Mesodermal cell (in vitro differentiated cells): ENCODE data around the gene HIKESHI.
A peak's percentile ranks its signal among the peaks of the same experiment; 100 is the strongest.
"Not testable (repeated sequence)": the region's sequence is repeated elsewhere in the genome, so short reads cannot be mapped to it uniquely, and the experiment has no call there.

ENCODE experiments used
- H3K27ac ChIP-seq: 2 replicates; pipeline ENCODE4 v1.7.0; 2013; ENCODE audit warnings: mild to moderate bottlenecking, low read depth, low read length, moderate library complexity; ENCODE audit not compliant: severe bottlenecking
- H3K36me3 ChIP-seq: 2 replicates; pipeline ENCODE4 v1.7.1; 2013; ENCODE audit warnings: mild to moderate bottlenecking, low read length, moderate library complexity; ENCODE audit not compliant: control insufficient read depth, insufficient read depth
- H3K4me1 ChIP-seq: one replicate; pipeline ENCODE4 v1.7.1; 2013; ENCODE audit warnings: mild to moderate bottlenecking, low read length; ENCODE audit not compliant: insufficient read depth, control insufficient read depth, poor library complexity, severe bottlenecking
- H3K4me3 ChIP-seq: 2 replicates; pipeline ENCODE4 v1.7.0; 2013; ENCODE audit warnings: low read length, control low read depth, mild to moderate bottlenecking; ENCODE audit not compliant: insufficient read depth, poor library complexity, severe bottlenecking; ENCODE audit errors: extremely low read depth
- H3K9me3 ChIP-seq: 2 replicates; pipeline ENCODE4 v1.7.1; 2013; ENCODE audit warnings: mild to moderate bottlenecking, low read length, moderate library complexity; ENCODE audit not compliant: control insufficient read depth
- whole genome bisulfite sequencing, 2 experiments: methylation state at CpG; one replicate each; pipeline ENCODE4 v1.1.5; 2013; ENCODE audit warnings: missing lambda C conversion rate in 2 of 2; ENCODE audit not compliant: insufficient coverage in 2 of 2; 5-methylcytosine and 5-hydroxymethylcytosine counted together

Gene HIKESHI

GRCh38 chr11:86294026-86294425, 8.0 kb upstream of the HIKESHI start:
- Histone ChIP-seq H3K4me3 (no peak overlapping the region), H3K9me3 (no peaks in the 10 kb centered on the region), H3K4me1 (no peaks in the 10 kb centered on the region), H3K27ac (no peak overlapping the region), H3K36me3 (no peaks in the 10 kb centered on the region)

- Histone ChIP-seq H3K9me3 (no peaks in the 10 kb centered on the region), H3K4me1 (no peaks in the 10 kb centered on the region), H3K4me3 (peak overlapping the region; percentile 84), H3K36me3 (peaks cover 12% of the 10 kb centered on the region), H3K27ac (no peak overlapping the region)
- WGBS, 2 experiments, result 0 to 7% methylated on average over 2 to 6 of the region's 6 CpGs
These were observed 323 bp upstream of the HIKESHI start for GRCh38 chr11:86301742-86302091.

GRCh38 chr11:86303257-86303656, 1.2 kb downstream of the HIKESHI start:
- H3K4me1 ChIP-seq, result no peaks in the 10 kb centered on the region
- H3K9me3 ChIP-seq, result no peaks in the 10 kb centered on the region
- H3K36me3 ChIP-seq, result peaks cover 12% of the 10 kb centered on the region
- 89 to 100% methylated on average over 1 of the region's 2 CpGs for WGBS, 2 experiments
- H3K27ac ChIP-seq, result no peak overlapping the region
- H3K4me3 ChIP-seq, result peak overlapping the region; percentile 84

- not testable (repeated sequence) for H3K4me1 ChIP-seq, H3K9me3 ChIP-seq, H3K4me3 ChIP-seq, H3K27ac ChIP-seq
- WGBS, 2 experiments, result no CpG with 5 or more reads among the region's 4 CpGs
- peaks cover 26% of the 10 kb centered on the region for H3K36me3 ChIP-seq
These were observed 6.7 kb downstream of the HIKESHI start for GRCh38 chr11:86308710-86309109.

- WGBS, 2 experiments, result 100% methylated on average over 1 of the region's 2 CpGs
- Histone ChIP-seq H3K9me3 (no peaks in the 10 kb centered on the region), H3K4me1 (no peaks in the 10 kb centered on the region), H3K27ac (no peak overlapping the region), H3K4me3 (no peak overlapping the region), H3K36me3 (peaks cover 44% of the 10 kb centered on the region)
These were observed 11.8 kb downstream of the HIKESHI start for GRCh38 chr11:86313793-86314192.

- H3K4me1 ChIP-seq, result no peaks in the 10 kb centered on the region
- H3K4me3 ChIP-seq, result no peak overlapping the region
- WGBS, 2 experiments, result 100% methylated on average over 1 of the region's 2 CpGs
- peaks cover 41% of the 10 kb centered on the region for H3K36me3 ChIP-seq
- no peak overlapping the region for H3K27ac ChIP-seq
- H3K9me3 ChIP-seq, result no peaks in the 10 kb centered on the region
These were observed 12.6 kb downstream of the HIKESHI start for GRCh38 chr11:86314636-86315035.

- H3K9me3 ChIP-seq, result peaks cover 13% of the 10 kb centered on the region
These were observed 33.2 kb downstream of the HIKESHI start for GRCh38 chr11:86335131-86335767.

GRCh38 chr11:86337227-86337626, 35.2 kb downstream of the HIKESHI start:
- 100% methylated on average over 1 of the region's 2 CpGs; no CpG with 5 or more reads in 1 of the 2 experiments for WGBS, 2 experiments
- Histone ChIP-seq H3K9me3 (peaks cover 13% of the 10 kb centered on the region), H3K27ac (no peak overlapping the region), H3K4me1 (peaks cover 6% of the 10 kb centered on the region), H3K4me3 (no peak overlapping the region), H3K36me3 (peaks cover 49% of the 10 kb centered on the region)

More at GRCh38 chr11:86335131-86335767, 33.2 kb downstream of the HIKESHI start:
- WGBS, 2 experiments, result 100% methylated on average over 1 to 5 of the region's 6 CpGs
- H3K4me1 ChIP-seq, result peaks cover 6% of the 10 kb centered on the region
- H3K36me3 ChIP-seq, result peaks cover 49% of the 10 kb centered on the region
- H3K4me3 ChIP-seq, result no peak overlapping the region
- H3K27ac ChIP-seq, result no peak overlapping the region

GRCh38 chr11:86341382-86341781, 39.3 kb downstream of the HIKESHI start:
- no peaks in the 10 kb centered on the region for H3K4me1 ChIP-seq
- H3K27ac ChIP-seq, result no peak overlapping the region
- 100% methylated on average over 3 of the region's 3 CpGs; no CpG with 5 or more reads in 1 of the 2 experiments for WGBS, 2 experiments
- H3K36me3 ChIP-seq, result peaks cover 22% of the 10 kb centered on the region
- H3K4me3 ChIP-seq, result no peak overlapping the region
- H3K9me3 ChIP-seq, result peaks cover 1% of the 10 kb centered on the region

GRCh38 chr11:86346513-86346912, 44.5 kb downstream of the HIKESHI start:
- WGBS, 2 experiments, result 94 to 100% methylated on average over 1 to 3 of the region's 3 CpGs
- H3K27ac ChIP-seq, result no peak overlapping the region

GRCh38 chr11:86355256-86355655, 53.2 kb downstream of the HIKESHI start:
- no peak overlapping the region for H3K4me3 ChIP-seq
- peaks cover 10% of the 10 kb centered on the region for H3K4me1 ChIP-seq
- H3K9me3 ChIP-seq, result no peaks in the 10 kb centered on the region
- H3K27ac ChIP-seq, result no peak overlapping the region
- no peaks in the 10 kb centered on the region for H3K36me3 ChIP-seq
- 80 to 88% methylated on average over 3 to 4 of the region's 4 CpGs for WGBS, 2 experiments

More at GRCh38 chr11:86346513-86346912, 44.5 kb downstream of the HIKESHI start:
- Histone ChIP-seq H3K9me3 (no peaks in the 10 kb centered on the region), H3K4me1 (no peaks in the 10 kb centered on the region), H3K36me3 (no peaks in the 10 kb centered on the region), H3K4me3 (no peak overlapping the region)
